MM.1S (cell line): ENCODE measurements around the gene UQCRH.

Experiments used
- DNase-seq: peaks from one replicate; pipeline ENCODE4 v3.0.0-alpha.2; 2015
- H2AFZ ChIP-seq: fragments of 300-600 bp; sonication (generic); 2 replicates; pipeline ENCODE4 v1.6.0; 2016; ENCODE audit warnings: antibody characterized with exemption, low read length
- H3F3A ChIP-seq: fragments of 300-600 bp; sonication (generic); 2 replicates; pipeline ENCODE4 v1.6.1; 2016; ENCODE audit warnings: mild to moderate bottlenecking, antibody characterized with exemption, low read length, moderate library complexity, mixed read lengths; ENCODE audit not compliant: insufficient read depth
- H3K27ac ChIP-seq: fragments of 300-600 bp; sonication (generic); 2 replicates; pipeline ENCODE4 v1.5.1; 2016; ENCODE audit warnings: mild to moderate bottlenecking, low read length
- H3K27me3 ChIP-seq: fragments of 300-600 bp; sonication (generic); replicated peaks from 2 replicates; pipeline ENCODE4 v1.6.0; 2016; ENCODE audit warnings: low read length; ENCODE audit not compliant: insufficient read depth
- H3K36me3 ChIP-seq: fragments of 300-600 bp; sonication (generic); replicated peaks from 2 replicates; pipeline ENCODE4 v1.6.1; 2016; ENCODE audit warnings: mild to moderate bottlenecking, low read length, mixed read lengths; ENCODE audit not compliant: insufficient read depth
- H3K4me1 ChIP-seq: fragments of 300-600 bp; sonication (generic); 2 replicates; pipeline ENCODE4 v1.6.1; 2016; ENCODE audit warnings: low read length, mixed read lengths
- H3K4me2 ChIP-seq: fragments of 300-600 bp; sonication (generic); 2 replicates; pipeline ENCODE4 v1.6.0; 2016; ENCODE audit warnings: low read depth, low read length
- H3K4me3 ChIP-seq: fragments of 300-600 bp; sonication (generic); 2 replicates; pipeline ENCODE4 v1.5.1; 2016; ENCODE audit warnings: low read length, mixed read lengths
- H3K79me2 ChIP-seq: fragments of 300-600 bp; sonication (generic); 2 replicates; pipeline ENCODE4 v1.6.1; 2016; ENCODE audit warnings: mixed run types, low read length, mixed read lengths
- H3K9ac ChIP-seq: fragments of 300-600 bp; sonication (generic); 2 replicates; pipeline ENCODE4 v1.6.1; 2016; ENCODE audit warnings: low read length, mixed read lengths
- H3K9me2 ChIP-seq: fragments of 300-600 bp; sonication (generic); replicated peaks from 2 replicates; pipeline ENCODE4 v1.6.1; 2016; ENCODE audit warnings: mild to moderate bottlenecking, low read length, mixed read lengths; ENCODE audit not compliant: insufficient read depth
- H3K9me3 ChIP-seq: fragments of 300-600 bp; sonication (generic); replicated peaks from 2 replicates; pipeline ENCODE4 v1.6.1; 2016; ENCODE audit warnings: mild to moderate bottlenecking, low read length, mixed read lengths; ENCODE audit not compliant: insufficient read depth
- H4K20me1 ChIP-seq: fragments of 300-600 bp; sonication (generic); 2 replicates; pipeline ENCODE4 v1.6.1; 2016; ENCODE audit warnings: mild to moderate bottlenecking, low read length, moderate library complexity, mixed read lengths; ENCODE audit not compliant: insufficient read depth
- CTCF ChIP-seq: fragments of 300-600 bp; sonication (generic); IDR thresholded peaks from 2 replicates; pipeline ENCODE4 v1.5.1; 2016; ENCODE audit warnings: antibody characterized with exemption, low read length, mixed read lengths
- EZH2 ChIP-seq: fragments of 300-600 bp; sonication (generic); optimal IDR thresholded peaks from 2 replicates; pipeline ENCODE3; 2017; ENCODE audit warnings: low read depth, mild to moderate bottlenecking, antibody characterized with exemption, low read length, mixed read lengths
- EZH2phosphoT487 ChIP-seq: fragments of 300-600 bp; sonication (generic); IDR thresholded peaks from 2 replicates; pipeline ENCODE4 v1.6.1; 2018; ENCODE audit warnings: antibody characterized with exemption, low read length

UQCRH gene

DNA sequence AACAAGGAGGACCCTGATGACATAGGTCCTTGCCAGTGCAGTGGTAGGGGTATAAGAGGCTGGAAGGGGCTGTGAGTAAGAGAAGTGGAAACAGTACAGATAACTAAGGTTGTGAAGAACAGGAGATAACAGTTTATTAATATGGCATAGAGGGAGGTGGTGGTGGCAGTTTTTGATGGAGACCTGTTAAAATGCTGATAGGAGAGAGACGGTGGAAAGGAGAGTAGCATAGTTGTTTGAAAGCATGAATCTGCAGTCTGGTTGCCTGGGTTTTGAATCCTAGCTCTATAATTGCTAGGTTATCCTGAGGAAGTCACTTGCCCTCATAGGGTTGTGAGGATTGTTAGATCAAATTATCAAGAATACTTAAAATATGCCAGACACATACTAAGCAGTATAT is 19.4 kb upstream of the UQCRH start:
- H3K9me3 ChIP-seq = no peaks in the 10 kb centered on the region
- H3K27ac ChIP-seq = no peak overlapping the region
- TF ChIP-seq EZH2 (no peak), EZH2phosphoT487 (no peak), CTCF (no peak)
- H4K20me1 ChIP-seq = no peaks in the 10 kb centered on the region
- H3K27me3 ChIP-seq = no peaks in the 10 kb centered on the region
- H3K4me1 ChIP-seq = no peaks in the 10 kb centered on the region
- no peak overlapping the region for H3K9ac ChIP-seq
- no peaks in the 10 kb centered on the region; the same call in 1 of the 2 replicates for H3K36me3 ChIP-seq
- no peaks in the 10 kb centered on the region for H3K9me2 ChIP-seq
- DNase-seq = no peak
- no peak overlapping the region for H2AFZ ChIP-seq
- H3F3A ChIP-seq = peaks cover 4% of the 10 kb centered on the region; the same call in 1 of the 2 replicates
- no peak overlapping the region for H3K4me2 ChIP-seq
- no peak overlapping the region for H3K4me3 ChIP-seq
- H3K79me2 ChIP-seq = no peaks in the 10 kb centered on the region

- no peak overlapping the region for H2AFZ ChIP-seq
- H3K4me1 ChIP-seq = no peaks in the 10 kb centered on the region
- no peak overlapping the region for H3K27ac ChIP-seq
- no peaks in the 10 kb centered on the region for H3K79me2 ChIP-seq
- H3F3A ChIP-seq = peaks cover 4% of the 10 kb centered on the region; the same call in 1 of the 2 replicates
- H3K9me2 ChIP-seq = no peaks in the 10 kb centered on the region
- DNase-seq = no peak
- no peaks in the 10 kb centered on the region for H3K9me3 ChIP-seq
- no peak for TF ChIP-seq EZH2phosphoT487
- no peak overlapping the region for H3K4me2 ChIP-seq
- no peaks in the 10 kb centered on the region for H4K20me1 ChIP-seq
- H3K4me3 ChIP-seq = no peak overlapping the region
- no peaks in the 10 kb centered on the region; the same call in 1 of the 2 replicates for H3K36me3 ChIP-seq
- H3K27me3 ChIP-seq = no peaks in the 10 kb centered on the region
- no peak overlapping the region for H3K9ac ChIP-seq
These were observed 18.6 kb upstream of the UQCRH start for GRCh38 chr1:46284597-46285564.

GRCh38 chr1:46285730-46286477 is 17.6 kb upstream of the UQCRH start:
- Histone ChIP-seq H3K4me2 (no peak overlapping the region), H3K27me3 (no peaks in the 10 kb centered on the region), H3K9ac (no peak overlapping the region), H3K79me2 (no peaks in the 10 kb centered on the region), H3K4me1 (no peaks in the 10 kb centered on the region), H4K20me1 (no peaks in the 10 kb centered on the region), H3K27ac (no peak overlapping the region), H3K36me3 (no peaks in the 10 kb centered on the region; the same call in 1 of the 2 replicates), H2AFZ (no peak overlapping the region), H3K4me3 (no peak overlapping the region), H3K9me3 (no peaks in the 10 kb centered on the region), H3F3A (peaks cover 4% of the 10 kb centered on the region; the same call in 1 of the 2 replicates), H3K9me2 (no peaks in the 10 kb centered on the region)
- TF ChIP-seq CTCF = no peak
- TF ChIP-seq EZH2phosphoT487 = no peak
- TF ChIP-seq EZH2 = no peak
- no peak for DNase-seq
